HG02763 (cell line): ENCODE measurements around the gene TESMIN.

Experiments used
- ATAC-seq: cut with Tn5 transposase; IDR thresholded peaks from one replicate; pipeline ENCODE4 v1.9.1; 2021; ENCODE audit warnings: mild to moderate bottlenecking, moderate library complexity; ENCODE audit not compliant: unreplicated experiment

TESMIN gene

GRCh38 chr11:68664141-68664540, 87.2 kb downstream of the TESMIN start:
- ATAC-seq: no peak

GRCh38 chr11:68663482-68664010, 87.8 kb downstream of the TESMIN start:
- no peak for ATAC-seq

GRCh38 chr11:68661697-68662603, 89.4 kb downstream of the TESMIN start:
- ATAC-seq: no peak

DNA sequence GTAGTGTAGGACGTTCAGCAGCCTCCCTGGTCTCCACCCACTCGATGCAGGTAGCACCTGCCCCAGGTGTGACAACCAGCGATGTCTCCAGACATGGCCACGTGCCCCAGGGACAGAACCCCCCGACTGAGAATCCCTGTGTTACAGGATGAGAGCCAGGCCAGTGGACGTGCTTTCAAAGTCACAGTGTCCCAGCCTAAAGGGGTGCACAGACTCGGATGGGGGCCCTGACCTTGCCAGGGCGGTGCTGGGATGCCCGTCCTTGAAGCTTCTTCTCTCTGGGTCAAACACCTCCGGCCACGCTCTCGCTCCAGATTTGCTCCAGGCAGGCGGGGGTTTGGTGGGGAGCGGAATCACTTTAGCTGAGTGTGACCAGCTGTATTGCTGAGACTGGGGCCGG, 90.3 kb downstream of the TESMIN start:
- no peak for ATAC-seq

GRCh38 chr11:68660066-68660810, 91.1 kb downstream of the TESMIN start:
- ATAC-seq: no peak

DNA sequence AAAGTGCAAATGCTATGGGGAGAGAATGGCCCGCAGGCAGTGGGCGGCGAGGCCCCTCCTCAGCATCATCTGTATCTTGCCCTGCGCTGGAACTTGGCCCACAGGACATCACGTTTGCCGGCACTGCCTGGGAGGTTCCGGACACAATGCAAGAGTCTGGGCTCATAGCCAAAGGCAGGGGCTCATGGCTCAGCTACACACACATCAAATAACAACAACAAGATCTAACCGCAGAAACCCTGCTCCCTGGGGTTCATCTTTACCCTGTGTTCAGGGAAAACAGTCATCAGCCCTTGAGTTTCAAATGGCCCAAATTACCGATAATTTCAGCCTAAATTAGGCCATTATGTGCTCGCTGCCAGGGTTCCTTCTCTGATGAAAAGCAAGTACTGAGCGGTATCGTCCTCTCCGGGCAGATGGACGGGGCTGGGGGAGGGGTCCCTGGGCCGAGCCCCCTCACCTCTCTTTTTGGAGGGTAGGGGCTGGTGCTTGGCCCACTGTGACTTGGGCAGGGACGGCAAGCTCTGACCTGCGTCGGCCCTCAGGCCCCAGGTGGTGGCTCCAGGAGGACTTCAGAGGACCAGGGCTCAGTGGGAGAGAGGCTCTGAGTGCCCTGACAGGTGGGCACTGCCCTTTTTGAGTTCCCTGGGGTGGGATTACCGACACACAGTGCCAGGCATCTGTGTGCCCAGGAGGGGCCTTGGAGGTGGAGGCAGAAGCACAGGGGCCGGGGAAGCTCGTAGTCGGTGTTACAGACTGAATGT, 92.0 kb downstream of the TESMIN start:
- ATAC-seq: no peak

DNA sequence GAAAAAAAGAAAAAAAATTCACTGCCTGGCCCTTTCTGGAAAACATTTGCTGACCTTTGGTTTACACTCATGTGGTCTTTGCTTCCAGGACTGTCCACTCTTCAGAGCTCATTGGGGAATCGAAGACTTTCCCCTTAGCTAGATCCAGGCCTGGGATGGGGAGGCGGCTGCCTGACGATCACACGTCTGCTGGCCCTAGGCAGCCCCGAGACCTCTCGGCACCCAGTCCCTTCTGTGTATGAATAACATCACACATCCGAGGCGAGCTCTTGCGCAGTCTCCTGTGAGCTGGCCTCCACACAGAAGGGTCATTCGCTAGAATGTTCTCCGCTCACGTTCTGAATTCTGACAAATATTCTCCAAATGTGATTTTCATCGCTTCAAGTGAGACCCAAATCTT, 92.7 kb downstream of the TESMIN start:
- no peak for ATAC-seq

GRCh38 chr11:68658097-68658496, 93.2 kb downstream of the TESMIN start:
- no peak for ATAC-seq
